Endodermal cell (in vitro differentiated cells): ENCODE measurements around the gene SHISA9. TPM values are rescaled to one million over a fixed set of nuclear protein-coding genes. Genes with fewer than 3 reads are reported as not detected.

Experiments
- DNase-seq: peaks from one replicate; pipeline ENCODE4 v3.0.0-alpha.2; 2017
- H3K27ac ChIP-seq: 2 replicates; pipeline ENCODE4 v1.5.1; 2013; ENCODE audit warnings: mild to moderate bottlenecking, low read depth, low read length, moderate library complexity
- H3K27me3 ChIP-seq: 2 replicates; pipeline ENCODE4 v1.6.1; 2013; ENCODE audit warnings: mild to moderate bottlenecking, low read length, moderate library complexity; ENCODE audit not compliant: insufficient read depth, control insufficient read depth, poor library complexity, severe bottlenecking
- H3K36me3 ChIP-seq: 2 replicates; pipeline ENCODE4 v1.7.0; 2013; ENCODE audit warnings: mild to moderate bottlenecking, low read length, moderate library complexity; ENCODE audit not compliant: control insufficient read depth, insufficient read depth
- H3K4me1 ChIP-seq: one replicate; pipeline ENCODE4 v1.7.0; 2013; ENCODE audit warnings: low read length; ENCODE audit not compliant: control insufficient read depth, insufficient read depth
- H3K4me3 ChIP-seq: 2 replicates; pipeline ENCODE4 v1.5.1; 2013; ENCODE audit warnings: mild to moderate bottlenecking, low read length, moderate library complexity
- H3K9ac ChIP-seq: 2 replicates; pipeline ENCODE4 v1.6.1; 2013; ENCODE audit warnings: mild to moderate bottlenecking, low read length, moderate library complexity; ENCODE audit not compliant: poor library complexity, severe bottlenecking; ENCODE audit errors: extremely low read depth
- H3K9me3 ChIP-seq: 2 replicates; pipeline ENCODE4 v1.6.1; 2013; ENCODE audit warnings: mild to moderate bottlenecking, low read length, moderate library complexity; ENCODE audit not compliant: control insufficient read depth
- H3K27ac Mint-ChIP-seq: 2 replicates; pipeline ENCODE4 v1.8.0; 2020; ENCODE audit warnings: mixed read lengths
- H3K27me3 Mint-ChIP-seq: 2 replicates; pipeline ENCODE4 v1.8.0; 2021; ENCODE audit warnings: mild to moderate bottlenecking, mixed read lengths; ENCODE audit not compliant: insufficient read depth
- H3K36me3 Mint-ChIP-seq: 2 replicates; pipeline ENCODE4 v1.8.0; 2020; ENCODE audit warnings: low read depth, mixed read lengths
- H3K4me1 Mint-ChIP-seq: 2 replicates; pipeline ENCODE4 v1.8.0; 2020; ENCODE audit warnings: mixed read lengths
- H3K4me3 Mint-ChIP-seq: 2 replicates; pipeline ENCODE4 v1.8.0; 2020; ENCODE audit warnings: mild to moderate bottlenecking, moderate library complexity, mixed read lengths
- H3K9me3 Mint-ChIP-seq: 2 replicates; pipeline ENCODE4 v1.8.0; 2020; ENCODE audit warnings: mild to moderate bottlenecking, mixed read lengths
- WGBS, 2 experiments: methylation state at CpG; one replicate each; pipeline versions ENCODE4 v1.1.5 to v1.1.7; 2013; ENCODE audit warnings: missing lambda C conversion rate in 2 of 2, mixed read lengths in 1 of 2; ENCODE audit not compliant: insufficient coverage in 1 of 2, insufficient read length in 1 of 2; 5-methylcytosine and 5-hydroxymethylcytosine counted together
- total RNA-seq, 2 donors: library from RNA; stranded (reverse); fragmentation: NEBNext Ultra II Directional in 1 of 2; extraction: Animal tissue kit (Norgen Biotek cat#: 25700) in 1 of 2; gene quantifications; 2 replicates in 1 of 2; 3 replicates in 1 of 2; pipeline ENCODE4 v1.2.1, GENCODE V29; 2021
- TF ChIP-seq, protein P1 (sequence below): fragments of 200-600 bp; sonication (generic); conservative IDR thresholded peaks from 2 replicates; pipeline ENCODE4 v1.5.0; 2021; ENCODE audit warnings: antibody characterized with exemption, mild to moderate bottlenecking

The SHISA9 gene
- total RNA-seq, 2 donors from 2014 or later: 5.2 to 27.8 TPM

DNA sequence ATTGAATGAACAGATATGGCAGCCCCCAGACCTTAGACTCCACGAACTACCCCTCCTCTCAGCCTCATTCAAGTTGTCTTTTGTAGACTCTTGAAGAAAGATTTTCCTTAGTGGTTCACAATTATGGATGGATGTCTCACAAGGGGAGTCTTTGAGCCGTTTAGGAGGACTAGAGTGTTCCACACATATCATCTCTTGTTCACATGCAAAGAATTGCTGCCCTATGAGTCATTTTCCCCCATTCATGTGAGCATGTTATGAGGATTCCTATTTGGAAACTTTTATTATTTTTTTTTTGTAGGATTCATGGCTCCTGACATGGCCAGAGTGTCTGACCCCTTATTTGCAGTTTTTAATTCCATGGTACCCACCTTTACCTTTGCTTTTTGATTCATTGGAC, 237.1 kb downstream of the SHISA9 start:
- Histone ChIP-seq H3K4me1 (no peaks in the 10 kb centered on the region), H3K27me3 (no peaks in the 10 kb centered on the region), H3K27ac (no peak overlapping the region), H3K9ac (no peak overlapping the region), H3K9me3 (peaks cover 10% of the 10 kb centered on the region), H3K4me3 (no peak overlapping the region), H3K36me3 (peaks cover 5% of the 10 kb centered on the region)
- WGBS, 2 experiments: 88% methylated on average over 2 of the region's 2 CpGs; no CpG with 5 or more reads in 1 of the 2 experiments
- DNase-seq: no peak
- TF ChIP-seq, protein P1, sequence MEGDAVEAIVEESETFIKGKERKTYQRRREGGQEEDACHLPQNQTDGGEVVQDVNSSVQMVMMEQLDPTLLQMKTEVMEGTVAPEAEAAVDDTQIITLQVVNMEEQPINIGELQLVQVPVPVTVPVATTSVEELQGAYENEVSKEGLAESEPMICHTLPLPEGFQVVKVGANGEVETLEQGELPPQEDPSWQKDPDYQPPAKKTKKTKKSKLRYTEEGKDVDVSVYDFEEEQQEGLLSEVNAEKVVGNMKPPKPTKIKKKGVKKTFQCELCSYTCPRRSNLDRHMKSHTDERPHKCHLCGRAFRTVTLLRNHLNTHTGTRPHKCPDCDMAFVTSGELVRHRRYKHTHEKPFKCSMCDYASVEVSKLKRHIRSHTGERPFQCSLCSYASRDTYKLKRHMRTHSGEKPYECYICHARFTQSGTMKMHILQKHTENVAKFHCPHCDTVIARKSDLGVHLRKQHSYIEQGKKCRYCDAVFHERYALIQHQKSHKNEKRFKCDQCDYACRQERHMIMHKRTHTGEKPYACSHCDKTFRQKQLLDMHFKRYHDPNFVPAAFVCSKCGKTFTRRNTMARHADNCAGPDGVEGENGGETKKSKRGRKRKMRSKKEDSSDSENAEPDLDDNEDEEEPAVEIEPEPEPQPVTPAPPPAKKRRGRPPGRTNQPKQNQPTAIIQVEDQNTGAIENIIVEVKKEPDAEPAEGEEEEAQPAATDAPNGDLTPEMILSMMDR: no peak
- no peak overlapping the region for H3K27ac Mint-ChIP-seq
- no peaks in the 10 kb centered on the region for H3K36me3 Mint-ChIP-seq
- no peaks in the 10 kb centered on the region for H3K27me3 Mint-ChIP-seq
- peaks cover 7% of the 10 kb centered on the region for H3K9me3 Mint-ChIP-seq
- H3K4me3 Mint-ChIP-seq: no peak overlapping the region
- no peaks in the 10 kb centered on the region for H3K4me1 Mint-ChIP-seq

DNA sequence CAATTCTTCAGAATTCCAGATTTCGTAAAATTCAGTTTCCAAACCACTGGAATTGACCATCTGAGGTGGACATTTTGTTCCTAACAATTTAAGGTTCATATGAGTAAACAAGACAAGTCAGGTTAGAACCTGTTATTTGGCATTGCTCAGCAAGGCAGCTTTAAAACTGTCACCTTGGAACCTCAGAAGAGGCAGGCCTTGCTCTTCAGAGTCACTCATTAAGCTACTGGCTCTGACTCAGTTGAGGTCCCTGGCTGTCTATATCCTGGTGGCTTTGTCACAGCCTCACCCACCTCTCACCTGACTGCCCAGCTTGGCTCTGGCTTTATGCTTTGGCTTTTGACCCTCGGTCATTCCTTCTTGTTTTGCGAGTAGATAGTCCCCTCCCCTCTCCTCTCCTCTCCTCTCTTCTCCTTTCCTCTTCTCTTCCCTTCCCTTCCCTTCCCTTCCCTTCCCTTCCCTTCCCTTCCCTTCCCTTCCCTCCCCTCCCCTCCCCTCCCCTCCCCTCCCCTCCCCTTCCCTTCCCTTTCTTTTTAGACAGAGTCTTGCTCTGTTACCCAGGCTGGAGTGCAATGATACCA, 238.4 kb downstream of the SHISA9 start:
- TF ChIP-seq, protein P1: no peak
- H3K9me3 ChIP-seq: peaks cover 3% of the 10 kb centered on the region
- Mint-ChIP-seq H3K4me3 (no peak overlapping the region), H3K4me1 (no peaks in the 10 kb centered on the region), H3K36me3 (no peaks in the 10 kb centered on the region), H3K9me3 (peaks cover 2% of the 10 kb centered on the region), H3K27me3 (no peaks in the 10 kb centered on the region), H3K27ac (no peak overlapping the region)
- DNase-seq: no peak
- H3K36me3 ChIP-seq: peaks cover 4% of the 10 kb centered on the region
- H3K4me1 ChIP-seq: no peaks in the 10 kb centered on the region
- H3K27ac ChIP-seq: no peak overlapping the region
- H3K9ac ChIP-seq: no peak overlapping the region
- no peak overlapping the region for H3K4me3 ChIP-seq
- no peaks in the 10 kb centered on the region for H3K27me3 ChIP-seq
- 91 to 100% methylated on average over 2 to 3 of the region's 3 CpGs for WGBS, 2 experiments

DNA sequence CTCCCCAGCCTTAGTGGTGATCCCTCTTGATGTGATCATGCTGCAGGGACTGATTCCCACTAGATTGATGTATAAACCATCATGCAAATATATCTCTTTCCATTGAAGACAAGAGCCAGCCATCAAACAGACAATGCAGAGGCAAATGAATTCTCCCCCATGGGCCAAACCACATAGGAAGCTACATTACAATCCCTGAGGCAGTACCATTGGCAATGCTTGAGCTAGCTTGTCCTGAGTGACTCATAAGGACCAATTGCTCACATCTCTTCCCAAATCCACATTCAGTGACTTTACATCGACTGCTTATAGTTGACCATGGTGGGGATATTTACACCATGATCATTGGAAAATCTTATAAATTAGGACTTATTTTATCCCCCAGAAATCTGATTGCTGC, 242.2 kb downstream of the SHISA9 start:
- H3K9me3 Mint-ChIP-seq: no peaks in the 10 kb centered on the region
- H3K27me3 Mint-ChIP-seq: no peaks in the 10 kb centered on the region
- no peak overlapping the region for H3K27ac ChIP-seq

More for the DNA sequence above, 242.2 kb downstream of the SHISA9 start:
- H3K9me3 ChIP-seq: no peaks in the 10 kb centered on the region
- no peak overlapping the region for H3K4me3 ChIP-seq
- H3K27ac Mint-ChIP-seq: no peak overlapping the region
- TF ChIP-seq, protein P1: no peak
- no peaks in the 10 kb centered on the region for H3K36me3 Mint-ChIP-seq
- H3K36me3 ChIP-seq: no peaks in the 10 kb centered on the region
- H3K4me1 Mint-ChIP-seq: peaks cover 5% of the 10 kb centered on the region
- H3K4me1 ChIP-seq: no peaks in the 10 kb centered on the region
- 100% methylated on average over 1 of the region's 1 CpG; no CpG with 5 or more reads in 1 of the 2 experiments for WGBS, 2 experiments
- no peak for DNase-seq
- no peak overlapping the region for H3K9ac ChIP-seq
- H3K4me3 Mint-ChIP-seq: no peak overlapping the region
- no peaks in the 10 kb centered on the region for H3K27me3 ChIP-seq
